HL-60 (cell line): ENCODE measurements around the gene KIF25.

Experiments
- DNase-seq, 2 experiments: peaks; one replicate each; pipeline ENCODE4 v3.0.0-alpha.2; 2010 to 2020; ENCODE audit warnings: low read depth in 1 of 2, low spot score in 1 of 2
- H3K27ac ChIP-seq: fragments of 250-450 bp; sonication (Bioruptor Pico); replicated peaks from 2 replicates; pipeline ENCODE4 v1.5.1; 2020; ENCODE audit warnings: mild to moderate bottlenecking, moderate library complexity
- H3K27me3 ChIP-seq: fragments of 250-450 bp; sonication (Bioruptor Pico); 2 replicates; pipeline ENCODE4 v1.5.1; 2021; ENCODE audit warnings: mild to moderate bottlenecking, moderate library complexity; ENCODE audit not compliant: insufficient read depth, poor library complexity, severe bottlenecking
- H3K4me3 ChIP-seq: replicated peaks from 2 replicates; pipeline ENCODE4 v1.5.1; 2011; ENCODE audit warnings: mild to moderate bottlenecking, control low read depth, low read length; ENCODE audit not compliant: insufficient read depth
- GABPA ChIP-seq: IDR thresholded peaks from 2 replicates; pipeline ENCODE4 v1.6.1; 2012; ENCODE audit warnings: low read depth
- POLR2AphosphoS5 ChIP-seq: IDR thresholded peaks from 2 replicates; pipeline ENCODE4 v1.6.1; 2012; ENCODE audit warnings: low read depth
- SPI1 ChIP-seq: IDR thresholded peaks from 2 replicates; pipeline ENCODE4 v1.6.1; 2012; ENCODE audit warnings: low read depth, mild to moderate bottlenecking, borderline replicate concordance
- TF ChIP-seq, protein P1 (sequence below): IDR thresholded peaks from one replicate; pipeline ENCODE4 v1.5.1; 2011; ENCODE audit warnings: low read length, control low read depth, inconsistent platforms; ENCODE audit not compliant: insufficient read depth
- TF ChIP-seq, protein P2 (sequence below): IDR thresholded peaks from 2 replicates; pipeline ENCODE4 v1.6.1; 2012; ENCODE audit warnings: low read depth; ENCODE audit not compliant: insufficient replicate concordance

KIF25 gene

DNA sequence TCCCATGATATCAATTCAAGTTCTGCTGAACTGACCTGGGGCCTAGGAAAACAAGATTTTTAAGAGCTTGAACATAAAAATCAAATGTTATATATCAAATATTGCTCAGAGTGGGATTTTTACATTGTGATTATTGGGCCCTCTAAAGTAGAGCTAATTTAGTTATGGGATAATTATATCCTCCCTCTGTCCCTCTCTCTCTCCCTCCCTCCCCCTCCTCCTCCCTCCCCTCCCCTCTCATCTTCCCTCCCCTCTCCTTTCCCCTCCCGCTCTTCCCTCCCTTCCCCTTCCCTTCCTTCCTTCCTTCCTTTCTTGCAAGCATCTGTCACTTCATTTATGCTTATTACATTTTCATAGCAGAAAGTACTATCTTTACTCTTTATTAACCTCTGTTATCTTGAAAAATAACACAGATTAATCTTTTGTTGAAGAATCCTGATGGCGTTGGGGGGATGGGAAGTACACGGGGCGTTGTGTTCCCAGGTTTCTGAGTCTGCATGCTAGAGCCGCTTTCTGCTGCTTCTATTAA lies 32.8 kb downstream of the KIF25 start:
- Histone ChIP-seq H3K4me3 (no peak overlapping the region), H3K27ac (no peak overlapping the region), H3K27me3 (no peaks in the 10 kb centered on the region)
- no peak for TF ChIP-seq POLR2AphosphoS5
- TF ChIP-seq GABPA: no peak
- TF ChIP-seq SPI1: no peak
- TF ChIP-seq, protein P1, sequence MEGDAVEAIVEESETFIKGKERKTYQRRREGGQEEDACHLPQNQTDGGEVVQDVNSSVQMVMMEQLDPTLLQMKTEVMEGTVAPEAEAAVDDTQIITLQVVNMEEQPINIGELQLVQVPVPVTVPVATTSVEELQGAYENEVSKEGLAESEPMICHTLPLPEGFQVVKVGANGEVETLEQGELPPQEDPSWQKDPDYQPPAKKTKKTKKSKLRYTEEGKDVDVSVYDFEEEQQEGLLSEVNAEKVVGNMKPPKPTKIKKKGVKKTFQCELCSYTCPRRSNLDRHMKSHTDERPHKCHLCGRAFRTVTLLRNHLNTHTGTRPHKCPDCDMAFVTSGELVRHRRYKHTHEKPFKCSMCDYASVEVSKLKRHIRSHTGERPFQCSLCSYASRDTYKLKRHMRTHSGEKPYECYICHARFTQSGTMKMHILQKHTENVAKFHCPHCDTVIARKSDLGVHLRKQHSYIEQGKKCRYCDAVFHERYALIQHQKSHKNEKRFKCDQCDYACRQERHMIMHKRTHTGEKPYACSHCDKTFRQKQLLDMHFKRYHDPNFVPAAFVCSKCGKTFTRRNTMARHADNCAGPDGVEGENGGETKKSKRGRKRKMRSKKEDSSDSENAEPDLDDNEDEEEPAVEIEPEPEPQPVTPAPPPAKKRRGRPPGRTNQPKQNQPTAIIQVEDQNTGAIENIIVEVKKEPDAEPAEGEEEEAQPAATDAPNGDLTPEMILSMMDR: no peak
- TF ChIP-seq, protein P2, sequence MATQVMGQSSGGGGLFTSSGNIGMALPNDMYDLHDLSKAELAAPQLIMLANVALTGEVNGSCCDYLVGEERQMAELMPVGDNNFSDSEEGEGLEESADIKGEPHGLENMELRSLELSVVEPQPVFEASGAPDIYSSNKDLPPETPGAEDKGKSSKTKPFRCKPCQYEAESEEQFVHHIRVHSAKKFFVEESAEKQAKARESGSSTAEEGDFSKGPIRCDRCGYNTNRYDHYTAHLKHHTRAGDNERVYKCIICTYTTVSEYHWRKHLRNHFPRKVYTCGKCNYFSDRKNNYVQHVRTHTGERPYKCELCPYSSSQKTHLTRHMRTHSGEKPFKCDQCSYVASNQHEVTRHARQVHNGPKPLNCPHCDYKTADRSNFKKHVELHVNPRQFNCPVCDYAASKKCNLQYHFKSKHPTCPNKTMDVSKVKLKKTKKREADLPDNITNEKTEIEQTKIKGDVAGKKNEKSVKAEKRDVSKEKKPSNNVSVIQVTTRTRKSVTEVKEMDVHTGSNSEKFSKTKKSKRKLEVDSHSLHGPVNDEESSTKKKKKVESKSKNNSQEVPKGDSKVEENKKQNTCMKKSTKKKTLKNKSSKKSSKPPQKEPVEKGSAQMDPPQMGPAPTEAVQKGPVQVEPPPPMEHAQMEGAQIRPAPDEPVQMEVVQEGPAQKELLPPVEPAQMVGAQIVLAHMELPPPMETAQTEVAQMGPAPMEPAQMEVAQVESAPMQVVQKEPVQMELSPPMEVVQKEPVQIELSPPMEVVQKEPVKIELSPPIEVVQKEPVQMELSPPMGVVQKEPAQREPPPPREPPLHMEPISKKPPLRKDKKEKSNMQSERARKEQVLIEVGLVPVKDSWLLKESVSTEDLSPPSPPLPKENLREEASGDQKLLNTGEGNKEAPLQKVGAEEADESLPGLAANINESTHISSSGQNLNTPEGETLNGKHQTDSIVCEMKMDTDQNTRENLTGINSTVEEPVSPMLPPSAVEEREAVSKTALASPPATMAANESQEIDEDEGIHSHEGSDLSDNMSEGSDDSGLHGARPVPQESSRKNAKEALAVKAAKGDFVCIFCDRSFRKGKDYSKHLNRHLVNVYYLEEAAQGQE: no peak
- no peak for DNase-seq

DNA sequence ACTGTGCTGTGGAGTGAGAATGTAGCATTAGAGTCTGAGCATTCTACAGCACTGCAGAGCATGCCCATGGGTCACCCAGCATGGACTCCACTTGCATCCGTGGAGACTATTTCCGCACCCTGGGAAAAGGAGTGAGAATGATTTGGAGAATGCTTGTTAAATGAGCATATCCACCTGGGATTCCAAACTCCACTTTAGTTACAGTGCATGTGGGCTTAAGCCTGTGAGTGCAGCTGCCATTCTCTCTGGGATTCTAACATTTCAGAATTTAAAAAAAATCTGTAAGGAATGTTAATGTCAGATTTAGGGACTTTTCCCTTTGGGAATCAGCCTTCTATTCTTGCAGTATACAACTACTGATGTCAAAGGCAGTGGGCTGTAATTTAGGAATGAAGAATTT lies 33.4 kb downstream of the KIF25 start:
- TF ChIP-seq GABPA (no peak), POLR2AphosphoS5 (no peak), SPI1 (no peak)
- TF ChIP-seq, protein P2: no peak
- TF ChIP-seq, protein P1: no peak
- Histone ChIP-seq H3K27me3 (no peaks in the 10 kb centered on the region), H3K4me3 (no peak overlapping the region), H3K27ac (no peak overlapping the region)
- no peak for DNase-seq

DNA sequence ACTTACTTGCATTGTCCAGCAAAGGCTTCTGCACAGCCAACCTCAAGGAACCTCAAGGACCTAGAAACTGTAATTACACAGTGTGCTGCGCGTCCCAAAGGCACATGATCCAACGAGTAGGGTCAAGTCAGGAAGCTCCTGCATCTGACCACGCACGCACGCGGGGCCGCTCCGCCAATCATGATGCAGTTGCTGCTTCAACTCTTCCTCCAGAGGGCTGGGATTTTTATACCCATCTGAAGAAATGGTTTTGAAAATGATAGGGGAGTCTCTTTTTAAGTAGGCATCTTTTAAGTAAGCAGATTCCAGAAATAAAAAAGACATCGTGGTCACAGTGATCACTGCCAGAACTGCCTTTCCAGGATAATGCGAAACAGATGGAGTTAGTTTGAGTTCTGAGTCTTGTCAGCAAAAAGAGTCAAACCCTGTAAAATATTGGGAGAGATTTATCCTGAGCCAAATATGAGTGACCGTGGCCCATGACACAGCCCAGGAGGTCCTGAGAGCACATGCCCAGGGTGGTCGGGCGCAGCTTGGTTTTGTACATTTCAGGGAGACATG lies 34.0 kb downstream of the KIF25 start:
- no peak for DNase-seq
- no peak overlapping the region for H3K4me3 ChIP-seq
- TF ChIP-seq GABPA: no peak
- TF ChIP-seq SPI1: no peak
- TF ChIP-seq, protein P2: no peak
- no peak for TF ChIP-seq POLR2AphosphoS5
- TF ChIP-seq, protein P1: no peak
- no peaks in the 10 kb centered on the region for H3K27me3 ChIP-seq
- no peak overlapping the region for H3K27ac ChIP-seq
